ENCODE results near the gene ECHS1.
"Not testable (repeated sequence)": the region's sequence is repeated elsewhere in the genome, so short reads cannot be mapped to it uniquely, and the experiment has no call there.

The ECHS1 gene

GRCh38 chr10:133337370-133337725, 35.8 kb downstream of the ECHS1 start:
- DNase-seq = no peak

- peak; percentile 46 for DNase-seq
These were observed 36.4 kb downstream of the ECHS1 start, which contains the start of gene CALY for GRCh38 chr10:133336577-133337369. TSS of gene CALY (minus strand) at chr10:133336896. CDS start at chr10:133328989, 7,907 bp downstream.

GRCh38 chr10:133336118-133336576, 37.0 kb downstream of the ECHS1 start:
- DNase-seq = no peak

DNA sequence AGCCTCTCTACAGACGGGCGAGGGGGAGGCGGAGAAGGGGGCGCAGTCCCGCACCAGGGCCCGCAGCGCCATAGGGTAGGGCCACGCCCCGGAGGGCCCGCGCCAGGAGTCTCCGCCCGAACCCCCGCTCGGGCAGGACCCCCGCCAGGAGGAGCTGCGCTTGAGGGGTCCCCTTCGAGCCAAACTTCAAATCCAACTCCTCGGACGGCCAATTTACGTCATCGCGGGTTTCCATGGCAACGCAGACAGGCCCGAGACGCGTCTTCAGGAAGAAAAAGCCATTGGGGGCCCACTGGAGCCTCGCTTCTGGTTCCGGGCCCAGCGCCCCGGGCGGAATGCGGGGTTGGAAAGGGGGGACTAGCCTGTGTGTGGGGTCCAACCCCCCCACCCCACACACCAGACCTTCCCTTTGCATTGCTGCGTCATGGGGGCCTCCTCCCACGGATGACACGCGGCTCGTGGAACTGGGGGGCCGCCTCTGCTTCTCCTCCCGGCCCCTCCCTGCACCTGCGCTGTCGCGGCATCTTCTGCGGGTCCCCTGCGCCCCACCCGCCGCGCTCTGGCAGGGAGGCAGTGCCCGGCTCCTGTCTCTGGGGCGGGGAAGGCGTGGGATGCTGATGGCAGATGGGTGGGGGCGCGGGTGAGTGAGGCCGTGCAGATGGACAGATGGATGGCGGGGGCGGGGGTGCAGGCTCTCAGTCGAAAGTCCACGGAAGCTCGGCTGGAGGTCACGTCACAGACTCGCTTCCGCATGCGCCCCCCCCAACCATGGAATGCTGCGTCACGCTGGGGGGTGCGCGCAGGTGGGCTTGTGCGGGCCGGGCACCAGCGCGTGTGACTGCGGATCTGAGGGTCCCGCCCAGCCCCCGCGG, 37.7 kb downstream of the ECHS1 start:
- no peak for DNase-seq

DNA sequence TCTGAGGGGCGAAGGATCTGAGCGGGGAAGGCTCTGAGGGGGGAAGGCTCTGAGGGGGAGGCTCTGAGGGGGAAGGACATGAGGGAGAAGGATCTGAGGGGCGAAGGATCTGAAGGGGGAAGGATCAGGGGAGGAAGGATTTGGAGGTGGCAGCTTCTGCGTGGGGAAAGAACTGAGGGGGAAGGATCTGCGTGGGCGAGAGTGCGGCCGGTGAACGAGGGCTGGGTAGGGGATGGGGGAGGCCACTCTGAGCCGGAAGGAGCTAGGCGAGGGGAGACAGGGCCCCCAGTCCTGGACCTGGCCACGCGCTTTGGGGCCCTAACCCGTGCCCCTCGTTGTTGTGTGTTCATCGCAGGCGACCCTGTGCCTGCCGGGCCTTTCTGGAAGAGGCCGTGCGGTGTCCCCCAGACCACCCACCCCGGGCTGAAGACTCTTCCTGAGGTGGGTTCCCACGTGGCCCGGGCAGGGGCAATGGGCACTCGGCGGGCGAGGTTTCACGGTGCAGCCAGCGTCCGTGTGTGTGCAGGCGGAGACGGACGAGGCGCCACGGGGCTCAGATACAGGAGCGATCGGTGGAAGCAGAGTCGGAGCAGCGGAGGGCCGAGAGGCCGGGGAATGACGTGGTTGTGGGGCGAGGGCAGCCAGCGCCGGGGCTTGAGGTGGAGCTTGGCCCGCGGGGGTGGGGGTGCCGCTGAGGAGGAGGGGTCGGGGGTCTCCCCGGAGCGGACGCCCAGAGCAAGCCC, 38.5 kb downstream of the ECHS1 start:
- no peak for DNase-seq

GRCh38 chr10:133332936-133333699, 40.0 kb downstream of the ECHS1 start:
- no peak for DNase-seq

DNA sequence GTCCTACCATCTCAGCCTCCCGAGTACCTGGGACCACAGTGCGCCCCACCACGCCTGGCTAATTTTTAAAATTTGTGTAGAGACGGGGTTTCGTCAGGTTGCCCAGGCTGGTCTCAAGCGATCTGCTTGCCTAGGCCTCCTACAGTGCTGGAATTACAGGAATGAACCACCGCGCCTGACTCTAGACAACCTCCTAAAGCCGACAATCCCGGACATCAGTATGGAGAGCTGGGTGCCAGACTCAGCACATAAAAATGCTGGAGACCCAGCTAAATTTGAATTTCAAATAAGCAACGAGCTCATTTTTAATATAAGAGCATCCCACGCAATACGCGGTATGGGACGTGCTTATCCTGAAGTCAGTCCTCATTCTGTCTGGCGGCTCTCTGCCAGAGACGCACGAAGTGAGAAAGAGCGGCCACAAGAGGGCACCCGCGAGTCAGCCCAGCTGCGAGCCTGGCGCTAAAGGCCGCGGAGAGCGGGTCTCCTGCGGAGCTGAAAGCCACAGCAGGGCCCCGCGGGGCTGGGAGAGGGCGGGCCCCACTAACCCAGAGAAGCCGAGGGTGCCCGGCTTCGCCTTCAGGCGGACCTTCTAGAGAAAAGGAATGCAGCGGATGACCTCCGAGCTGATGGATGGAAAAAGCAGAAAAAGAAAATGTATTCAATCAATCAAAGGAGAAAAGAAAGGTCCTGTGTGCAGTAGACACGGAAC, 43.5 kb downstream of the ECHS1 start:
- DNase-seq = peak; percentile 74

DNA sequence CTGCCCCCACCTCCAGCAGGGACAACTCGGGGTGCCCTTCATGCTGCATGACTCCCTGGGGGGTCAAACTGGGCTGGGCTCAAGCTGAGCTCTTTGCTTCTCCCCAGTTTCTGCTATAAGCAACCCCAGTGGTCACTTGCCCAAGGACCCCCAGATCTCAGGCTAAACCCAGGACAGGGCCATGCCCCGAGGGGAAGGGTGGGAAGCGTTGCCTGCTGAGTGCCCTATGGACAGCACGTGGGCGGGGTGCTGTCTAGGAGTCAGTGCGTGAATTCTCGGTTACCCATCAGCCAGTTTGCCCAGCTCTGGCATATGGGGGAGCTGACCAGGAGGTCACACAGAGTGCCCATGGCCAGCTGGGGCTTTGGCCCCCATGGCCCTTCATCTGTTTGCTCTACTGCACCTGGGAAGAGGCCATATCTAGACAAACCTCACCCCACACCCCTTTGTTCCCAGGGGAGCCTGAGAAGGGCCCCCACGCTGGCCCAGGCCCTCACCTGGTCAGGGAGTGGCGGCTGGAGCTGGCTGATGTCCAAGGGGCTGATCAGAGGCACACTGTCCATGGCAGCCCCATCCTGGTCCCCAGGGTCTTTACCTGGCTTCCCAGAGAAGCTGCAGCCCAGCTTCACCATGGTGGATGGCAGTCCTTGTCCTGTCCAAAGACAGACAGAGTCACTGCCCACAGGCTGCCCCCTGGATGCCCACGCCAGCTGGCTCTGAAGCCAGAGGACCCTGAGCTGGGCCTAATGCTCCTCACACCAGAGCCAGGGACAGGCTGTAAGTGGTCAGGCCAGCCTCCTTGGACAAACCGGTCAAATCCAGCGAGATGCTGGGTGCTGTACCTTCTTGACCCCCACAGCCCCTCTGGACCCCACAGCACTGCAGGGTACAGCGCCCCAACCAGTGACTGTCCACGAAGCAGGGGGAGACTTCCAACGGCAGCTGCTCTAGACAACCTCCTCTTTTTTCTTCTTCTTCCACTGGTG, 44.5 kb downstream of the ECHS1 start:
- no peak for DNase-seq

DNA sequence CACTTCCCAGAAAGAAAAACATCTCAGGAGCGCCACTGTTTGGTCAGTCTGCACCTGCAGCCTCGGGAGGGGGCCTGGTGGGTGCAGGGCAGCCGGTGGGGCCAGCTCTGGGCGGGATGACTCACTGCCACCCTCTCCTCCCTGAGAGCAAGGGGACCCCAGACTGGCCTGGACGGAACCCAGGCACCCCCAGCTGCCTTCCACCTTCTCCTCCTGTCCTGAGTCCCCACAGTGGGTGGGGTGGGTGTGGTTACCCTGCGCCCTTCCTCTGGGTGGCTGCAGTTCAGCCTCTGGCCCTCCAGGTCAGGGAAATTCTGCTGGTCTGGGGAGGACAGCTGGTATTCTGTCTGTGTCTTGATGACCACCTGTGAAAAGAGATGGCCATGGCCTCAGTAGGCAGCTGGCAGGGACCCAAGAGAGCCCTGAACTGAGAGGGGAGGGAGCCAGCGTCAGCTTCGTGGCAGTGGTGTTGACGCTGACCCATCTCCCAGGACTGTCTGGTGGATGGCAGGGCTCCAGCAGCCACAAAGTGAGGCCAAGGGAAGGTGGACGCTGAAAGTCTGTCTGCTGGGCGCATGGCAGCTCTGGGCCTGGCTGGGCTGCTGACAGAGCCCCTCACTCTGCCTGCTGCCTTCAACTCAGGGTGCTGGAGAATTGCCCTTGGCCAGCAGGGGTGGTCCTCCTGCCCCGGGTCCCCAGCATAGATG, 45.4 kb downstream of the ECHS1 start:
- DNase-seq = no peak

DNA sequence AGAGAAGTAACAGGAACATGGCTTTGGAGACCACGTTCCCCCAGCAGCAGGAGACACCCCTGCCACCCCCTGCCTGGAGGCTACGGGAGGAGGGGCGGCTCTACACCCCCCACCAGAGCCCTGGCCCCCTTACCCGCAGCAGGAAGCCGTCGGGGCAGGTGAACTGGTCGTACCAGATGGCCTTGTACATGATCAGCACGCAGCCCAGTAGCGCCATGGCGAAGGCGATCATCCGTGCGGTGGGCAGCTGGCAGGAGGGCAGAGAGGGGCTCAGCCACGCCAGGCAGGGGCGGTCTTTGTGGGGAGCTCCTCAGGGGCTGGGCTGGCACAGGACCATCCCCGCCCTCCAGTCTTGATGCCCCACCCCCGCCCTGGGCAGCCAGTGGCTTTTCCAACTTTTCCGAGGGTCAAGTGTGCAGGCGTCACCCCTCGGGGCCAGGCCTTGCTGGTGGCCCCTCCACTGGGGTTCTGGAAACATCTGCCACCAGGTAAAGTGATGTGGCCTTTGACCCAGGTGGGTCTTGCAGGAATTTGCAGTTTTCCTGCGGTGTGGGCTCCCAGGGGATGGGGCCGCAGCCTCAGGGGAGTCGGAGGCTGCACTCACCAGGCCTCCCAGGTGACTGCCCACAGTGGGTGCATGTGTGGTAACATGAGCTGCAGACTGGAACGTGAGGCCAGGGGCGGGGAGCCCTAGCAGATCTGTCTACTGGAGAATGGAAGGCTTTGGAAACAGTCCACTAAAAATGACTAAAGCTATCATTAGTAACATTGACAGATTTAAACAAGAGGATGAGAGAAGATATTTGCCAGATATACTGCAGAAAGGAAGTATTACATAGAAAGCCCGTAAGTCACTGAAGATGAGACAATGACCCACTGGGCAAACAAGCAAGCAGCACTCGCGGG, 46.2 kb downstream of the ECHS1 start:
- no peak for DNase-seq

- DNase-seq = no peak
These were observed 47.0 kb downstream of the ECHS1 start for GRCh38 chr10:133326223-133326551.

GRCh38 chr10:133325440-133326222, 47.5 kb downstream of the ECHS1 start:
- no peak for DNase-seq

GRCh38 chr10:133324857-133325260, 48.3 kb downstream of the ECHS1 start:
- DNase-seq = no peak

- DNase-seq = no peak
These were observed 48.9 kb downstream of the ECHS1 start for GRCh38 chr10:133324198-133324792.

GRCh38 chr10:133322064-133322709, 51.0 kb downstream of the ECHS1 start:
- not testable (repeated sequence) for DNase-seq

GRCh38 chr10:133320852-133321422, 52.2 kb downstream of the ECHS1 start:
- DNase-seq = not testable (repeated sequence)
